T-helper 2 cell treated with Interferon-gamma antibody and Interleukin-4, amounts not matched to agents 5 μg/mL and 100 μg/mL, for 36 hours (primary cell): Measurements from ENCODE around the gene SLC13A5.
A peak's percentile ranks its signal among the peaks of the same experiment; 100 is the strongest.

Source experiments
- DNase-seq: peaks from one replicate; pipeline ENCODE4 v3.0.0; 2021; ENCODE audit warnings: low spot score
- H3K27ac Mint-ChIP-seq: one replicate; pipeline ENCODE4 v1.8.0; 2021; ENCODE audit warnings: mild to moderate bottlenecking, mixed read lengths
- H3K27me3 Mint-ChIP-seq: one replicate; pipeline ENCODE4 v1.8.0; 2021; ENCODE audit warnings: low read depth, mixed read lengths
- H3K36me3 Mint-ChIP-seq: one replicate; pipeline ENCODE4 v1.8.0; 2021; ENCODE audit warnings: low read depth, mixed read lengths
- H3K4me1 Mint-ChIP-seq: one replicate; pipeline ENCODE4 v1.8.0; 2021; ENCODE audit warnings: low read depth, mixed read lengths
- H3K4me3 Mint-ChIP-seq: one replicate; pipeline ENCODE4 v1.8.0; 2022; ENCODE audit warnings: mild to moderate bottlenecking, moderate library complexity, mixed read lengths
- H3K9me3 Mint-ChIP-seq: one replicate; pipeline ENCODE4 v1.8.0; 2021; ENCODE audit warnings: mixed read lengths

SLC13A5 gene

DNA sequence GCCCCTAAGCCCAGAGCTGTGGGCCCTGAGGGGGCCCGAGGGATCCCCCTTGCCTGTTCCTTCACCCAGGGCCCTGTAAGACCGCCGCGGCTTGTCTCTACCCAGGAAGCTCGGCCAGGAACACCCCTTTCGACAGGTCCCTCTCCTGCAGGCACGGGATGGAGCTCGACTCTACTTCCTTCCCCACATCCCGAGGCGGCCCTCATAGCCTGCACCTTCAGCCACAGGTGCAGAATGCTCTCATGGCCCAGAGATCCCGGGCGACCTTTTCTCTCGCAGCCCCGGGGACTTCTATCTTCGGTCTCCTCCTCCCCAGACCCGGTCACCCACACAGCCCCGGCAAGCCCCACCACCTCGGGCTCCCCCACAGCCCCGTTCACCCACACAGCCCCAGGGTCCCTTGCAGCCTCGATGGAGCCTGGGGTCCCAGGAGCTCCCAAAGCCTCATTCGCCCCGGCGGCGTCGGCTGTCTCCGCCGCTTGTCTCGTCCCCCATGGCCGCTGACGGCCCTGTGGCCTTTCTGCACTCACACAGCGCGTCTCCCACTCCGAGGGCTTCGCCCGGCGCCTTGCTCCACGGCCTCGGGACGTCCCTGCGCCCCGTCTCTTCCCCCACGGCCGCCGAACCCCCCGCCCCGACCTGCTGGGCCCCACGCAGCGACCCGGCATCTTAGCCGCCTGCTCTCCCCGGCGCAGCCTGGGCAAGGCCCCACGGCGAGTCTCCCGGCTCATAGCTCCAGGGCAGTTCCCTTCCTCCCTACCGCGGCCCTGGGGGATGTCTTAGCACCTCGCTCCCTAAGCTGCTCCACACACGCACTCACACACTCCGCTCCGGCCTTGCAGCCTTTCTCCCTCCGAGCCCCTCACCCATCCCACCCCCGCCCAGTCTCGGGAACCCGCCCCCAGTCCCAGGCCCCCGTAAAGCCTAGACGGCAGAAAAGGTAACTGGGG is 73.3 kb downstream of the SLC13A5 start:
- Mint-ChIP-seq H3K27me3 (no peaks in the 10 kb centered on the region), H3K36me3 (peaks cover 31% of the 10 kb centered on the region), H3K27ac (peak overlapping the region; percentile 94), H3K4me3 (peak overlapping the region; percentile 96), H3K4me1 (peaks cover 33% of the 10 kb centered on the region), H3K9me3 (no peaks in the 10 kb centered on the region)
- DNase-seq = peak; percentile 23

DNA sequence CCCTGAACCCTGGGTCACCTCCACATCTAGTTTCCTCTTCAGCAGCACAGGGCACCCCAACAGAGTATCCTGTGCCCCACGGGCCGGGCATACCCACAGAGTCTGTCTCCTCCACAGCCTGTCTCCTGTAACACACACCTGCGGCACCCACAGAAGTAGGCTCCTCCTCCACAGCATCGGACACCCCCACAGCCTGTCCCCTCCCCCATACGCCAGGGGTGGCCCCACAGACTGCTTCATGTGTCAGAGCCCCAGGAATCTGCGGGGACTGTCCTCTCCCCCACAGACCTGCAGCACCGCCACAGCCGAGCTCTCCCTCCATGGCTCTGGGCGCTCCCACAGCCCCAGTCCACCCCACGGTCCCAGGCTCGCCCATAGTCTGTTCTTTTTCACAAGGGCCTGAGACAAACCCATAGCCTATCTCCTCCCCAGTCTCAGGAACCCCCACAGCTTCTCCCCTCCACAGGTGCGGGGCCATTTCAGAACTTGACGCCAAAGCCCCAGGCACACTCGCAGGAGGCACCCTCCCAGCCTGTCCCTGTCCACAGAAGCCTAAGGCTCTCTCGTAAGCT is 74.1 kb downstream of the SLC13A5 start:
- peaks cover 33% of the 10 kb centered on the region for H3K4me1 Mint-ChIP-seq
- peak overlapping the region; percentile 12 for H3K27ac Mint-ChIP-seq
- peak overlapping the region; percentile 96 for H3K4me3 Mint-ChIP-seq
- peaks cover 28% of the 10 kb centered on the region for H3K36me3 Mint-ChIP-seq
- DNase-seq = no peak
- no peaks in the 10 kb centered on the region for H3K9me3 Mint-ChIP-seq
- no peaks in the 10 kb centered on the region for H3K27me3 Mint-ChIP-seq

DNA sequence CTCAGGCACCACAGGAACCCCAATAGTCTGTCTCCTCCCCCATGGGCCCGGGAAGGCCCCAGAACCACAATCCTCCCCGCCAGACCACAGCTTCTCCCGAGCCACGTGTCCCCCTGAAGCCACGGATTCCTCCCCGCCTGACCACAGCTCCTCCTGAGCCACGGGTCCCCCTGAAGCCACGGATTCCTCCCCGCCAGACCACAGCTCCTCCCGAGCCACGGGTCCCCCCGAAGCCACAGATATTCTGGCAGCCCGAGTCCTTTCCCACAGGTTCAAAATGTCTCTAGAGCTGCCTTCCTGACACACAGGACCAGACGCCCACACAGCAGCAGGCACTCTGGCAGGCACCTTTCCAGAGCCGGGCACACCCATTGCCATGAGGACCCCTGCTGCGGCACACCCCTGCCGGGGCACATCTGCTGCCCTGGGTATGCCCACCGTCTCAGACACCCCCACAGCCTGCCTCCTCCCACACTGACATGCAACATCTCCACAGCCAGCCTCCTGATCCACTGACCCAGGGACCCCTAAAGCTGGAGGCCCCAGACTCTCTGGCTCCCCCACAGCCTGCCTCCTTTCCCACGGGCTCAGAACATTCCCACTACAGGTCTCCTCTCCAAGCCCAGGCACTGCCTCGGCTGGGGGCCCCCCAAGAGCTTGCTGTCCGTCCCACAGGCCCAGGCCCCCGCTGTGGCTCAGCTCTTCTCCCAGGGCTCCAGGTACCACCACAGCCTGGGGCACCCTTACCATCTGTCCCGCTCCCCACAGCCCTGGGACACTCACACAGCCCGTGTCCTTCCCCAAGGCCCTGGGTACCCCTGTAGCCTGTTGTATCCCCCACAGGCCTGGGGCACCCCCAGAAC is 74.9 kb downstream of the SLC13A5 start:
- DNase-seq = no peak
- H3K27me3 Mint-ChIP-seq = no peaks in the 10 kb centered on the region
- peaks cover 29% of the 10 kb centered on the region for H3K4me1 Mint-ChIP-seq
- peak overlapping the region; percentile 6 for H3K27ac Mint-ChIP-seq
- H3K9me3 Mint-ChIP-seq = no peaks in the 10 kb centered on the region
- peaks cover 25% of the 10 kb centered on the region for H3K36me3 Mint-ChIP-seq
- H3K4me3 Mint-ChIP-seq = peak overlapping the region; percentile 96

DNA sequence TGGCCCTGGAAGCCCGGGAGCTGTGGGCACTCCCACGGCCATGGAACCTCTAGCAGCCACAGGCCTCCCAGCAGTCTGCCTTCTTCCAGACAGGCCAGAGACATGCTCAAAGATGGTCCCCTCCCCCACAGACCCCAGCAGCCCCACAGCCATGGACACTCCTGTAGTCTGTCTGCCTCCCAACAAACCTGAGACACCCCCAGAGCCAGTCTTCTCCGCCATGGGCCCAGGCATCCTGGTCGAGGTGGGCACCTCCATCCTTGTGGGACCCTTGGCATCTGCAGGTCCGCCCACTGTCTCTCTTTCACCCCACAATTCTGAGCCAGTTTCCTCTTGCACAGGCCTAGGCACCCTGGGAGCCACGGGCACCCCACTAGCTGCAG is 75.7 kb downstream of the SLC13A5 start:
- peaks cover 21% of the 10 kb centered on the region for H3K4me1 Mint-ChIP-seq
- no peaks in the 10 kb centered on the region for H3K9me3 Mint-ChIP-seq
- DNase-seq = no peak
- no peaks in the 10 kb centered on the region for H3K27me3 Mint-ChIP-seq
- peak overlapping the region; percentile 21 for H3K27ac Mint-ChIP-seq
- no peak overlapping the region for H3K4me3 Mint-ChIP-seq
- H3K36me3 Mint-ChIP-seq = peaks cover 24% of the 10 kb centered on the region

DNA sequence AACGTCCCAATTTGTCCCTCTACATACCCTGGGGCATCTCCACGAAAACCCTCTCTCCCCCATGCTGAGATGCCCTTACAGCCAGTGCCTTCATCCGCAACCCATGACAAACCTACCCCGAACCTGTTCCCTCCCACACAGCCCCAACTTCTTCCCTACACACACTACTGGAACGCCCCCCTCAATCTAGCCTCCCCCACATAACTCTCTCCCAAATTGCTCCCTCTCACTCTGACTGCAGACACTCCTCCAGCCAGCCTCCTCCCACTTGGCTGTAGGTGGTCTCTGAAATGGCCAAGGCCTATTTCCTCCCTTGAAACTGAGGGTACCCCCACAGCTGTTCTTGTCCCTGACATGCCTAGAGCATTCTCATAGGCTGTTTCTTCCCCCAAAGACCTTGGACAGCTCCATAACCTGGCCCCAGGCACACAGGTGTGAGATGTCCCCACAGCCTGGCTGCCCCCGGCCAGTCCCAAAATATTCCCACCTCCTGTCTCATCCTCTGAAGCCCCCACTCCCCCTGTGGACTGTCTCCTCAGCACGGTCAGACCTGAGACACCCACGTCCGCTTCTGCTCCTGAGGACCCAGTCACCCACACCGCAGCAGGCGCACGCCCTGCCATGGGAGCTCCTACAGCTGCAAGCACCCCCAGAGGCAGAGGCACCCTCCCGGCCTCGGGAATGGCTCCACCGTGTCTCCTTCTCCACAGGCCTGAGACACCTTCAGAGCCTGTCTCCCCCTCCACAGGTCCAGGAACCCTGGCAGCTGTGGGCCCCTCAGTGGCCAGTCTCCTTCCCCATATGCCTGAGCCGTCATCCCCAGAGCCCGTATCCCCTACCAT is 76.3 kb downstream of the SLC13A5 start:
- Mint-ChIP-seq H3K4me3 (no peak overlapping the region), H3K36me3 (peaks cover 25% of the 10 kb centered on the region), H3K9me3 (no peaks in the 10 kb centered on the region), H3K27ac (no peak overlapping the region), H3K27me3 (no peaks in the 10 kb centered on the region), H3K4me1 (peaks cover 18% of the 10 kb centered on the region)
- no peak for DNase-seq

DNA sequence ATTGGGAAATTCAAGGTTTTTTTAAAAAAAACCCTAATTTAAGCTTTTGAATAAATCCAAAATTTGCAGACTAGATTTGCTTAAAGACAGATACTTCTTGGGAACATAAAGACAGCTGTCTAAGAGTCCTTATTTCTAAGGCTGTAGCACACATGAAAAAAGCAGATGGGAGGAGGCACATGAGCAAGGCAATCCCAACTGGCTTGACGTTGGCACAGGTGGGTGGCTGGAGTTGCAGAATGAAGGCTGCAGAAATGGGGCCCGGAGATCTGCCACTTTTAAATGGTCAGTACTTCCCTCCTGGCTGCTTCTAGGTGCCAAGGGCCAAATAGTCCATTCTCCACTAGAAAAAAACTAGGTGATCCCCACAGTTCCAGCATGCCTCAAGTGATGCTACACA is 77.1 kb downstream of the SLC13A5 start:
- no peaks in the 10 kb centered on the region for H3K27me3 Mint-ChIP-seq
- no peaks in the 10 kb centered on the region for H3K9me3 Mint-ChIP-seq
- peaks cover 24% of the 10 kb centered on the region for H3K36me3 Mint-ChIP-seq
- no peak for DNase-seq
- H3K27ac Mint-ChIP-seq = no peak overlapping the region
- H3K4me1 Mint-ChIP-seq = peaks cover 16% of the 10 kb centered on the region
- H3K4me3 Mint-ChIP-seq = no peak overlapping the region
